HG03066 (cell line): ENCODE measurements around the gene SUGP2.
"Not testable (repeated sequence)": the region's sequence is repeated elsewhere in the genome, so short reads cannot be mapped to it uniquely, and the experiment has no call there.

Source experiments
- ATAC-seq: cut with Tn5 transposase; IDR thresholded peaks from one replicate; pipeline ENCODE4 v1.9.1; 2021; ENCODE audit warnings: low read depth; ENCODE audit not compliant: unreplicated experiment

The SUGP2 gene

DNA sequence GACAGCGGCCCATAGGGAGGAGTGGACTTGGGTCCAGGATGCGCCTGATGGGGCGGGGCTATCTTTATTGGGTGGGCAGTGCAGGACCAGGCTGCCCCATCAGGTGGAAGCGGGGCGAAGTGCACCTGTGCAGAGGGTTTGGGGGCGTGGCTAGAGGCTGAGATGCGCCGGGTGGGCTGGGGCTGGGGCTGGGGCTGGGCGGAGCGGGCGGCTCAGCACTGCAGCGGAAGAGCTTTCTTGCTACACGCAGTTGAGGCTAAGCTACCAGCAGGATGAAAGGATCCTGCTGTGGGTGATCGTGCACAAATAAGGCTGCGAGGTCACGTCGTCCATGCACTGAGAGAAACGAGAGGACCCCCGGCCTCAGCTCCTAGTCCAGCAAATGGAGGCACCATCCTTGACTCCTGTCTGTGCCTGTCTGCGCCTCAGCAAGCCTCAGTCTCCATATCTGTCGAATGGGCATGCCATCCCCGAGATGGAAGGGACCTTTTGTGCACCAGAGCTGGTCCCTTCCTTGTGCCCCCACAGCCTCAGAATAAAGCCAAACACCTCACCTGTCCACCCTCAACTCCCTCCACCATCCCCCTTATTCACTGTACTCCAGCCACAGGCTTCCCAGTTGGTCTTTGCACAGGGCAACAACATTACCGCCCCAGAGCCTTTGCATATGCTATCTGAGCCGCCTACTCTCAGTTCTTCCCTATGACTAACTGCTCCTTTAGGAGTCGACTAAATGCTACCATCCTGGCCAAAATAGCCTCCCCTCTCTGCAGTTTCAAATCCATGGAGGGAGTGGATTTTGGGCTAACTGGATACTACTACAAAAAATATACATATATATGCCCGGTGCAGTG, 71.3 kb downstream of the SUGP2 start:
- no peak for ATAC-seq

DNA sequence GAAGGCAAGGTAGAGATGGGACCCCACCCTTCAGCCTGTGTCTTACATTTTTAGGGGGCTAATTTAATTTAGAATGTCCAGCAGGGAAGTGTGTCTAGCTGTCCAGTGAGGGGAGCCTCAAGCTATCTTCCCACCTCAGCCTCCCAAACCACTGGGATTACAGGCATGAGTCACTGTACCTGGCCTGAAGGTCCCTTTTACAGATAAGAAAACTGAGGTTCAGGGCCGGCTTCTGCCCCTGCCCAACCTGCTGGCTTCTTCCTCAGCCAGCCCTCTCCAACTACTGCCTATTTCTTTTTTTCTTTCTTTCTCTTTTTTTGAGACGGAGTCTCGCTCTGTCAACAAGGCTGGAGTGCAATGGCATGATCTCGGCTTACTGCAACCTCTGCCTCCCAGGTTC, 72.9 kb downstream of the SUGP2 start:
- no peak for ATAC-seq

DNA sequence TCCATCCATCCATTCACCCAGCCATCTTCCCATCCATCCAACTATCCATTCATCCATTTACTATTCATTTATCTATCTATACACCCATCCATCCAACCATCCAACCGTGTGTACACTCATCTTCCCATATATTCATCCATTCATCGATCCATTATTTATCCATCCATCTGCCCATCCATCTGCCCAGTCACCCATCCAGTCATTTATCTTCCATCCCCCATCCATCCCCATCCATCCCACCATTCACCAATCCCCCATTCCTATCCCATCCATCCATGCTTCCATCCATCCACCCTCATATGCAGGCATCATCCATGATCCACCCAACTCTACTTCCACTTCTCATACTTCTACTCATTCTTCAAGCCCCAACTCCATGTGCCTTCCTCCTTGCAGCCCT, 78.3 kb downstream of the SUGP2 start:
- no peak for ATAC-seq

DNA sequence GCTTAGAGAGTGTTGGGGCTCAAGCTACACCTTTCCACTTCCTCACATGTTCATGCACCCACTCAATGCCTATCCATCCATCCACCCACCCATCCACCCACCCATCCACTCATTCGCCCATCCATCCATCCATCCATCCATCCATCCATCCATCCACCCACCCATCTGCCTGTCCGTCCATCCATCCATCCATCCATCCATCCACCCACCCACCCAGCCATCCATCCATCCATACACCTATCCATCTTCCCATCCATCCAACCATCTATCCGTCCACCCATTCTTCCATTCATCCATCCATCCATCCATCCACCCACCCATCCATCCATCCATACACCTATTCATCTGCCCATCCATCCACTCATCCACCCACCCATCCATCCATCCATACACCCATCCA, 79.2 kb downstream of the SUGP2 start:
- no peak for ATAC-seq

DNA sequence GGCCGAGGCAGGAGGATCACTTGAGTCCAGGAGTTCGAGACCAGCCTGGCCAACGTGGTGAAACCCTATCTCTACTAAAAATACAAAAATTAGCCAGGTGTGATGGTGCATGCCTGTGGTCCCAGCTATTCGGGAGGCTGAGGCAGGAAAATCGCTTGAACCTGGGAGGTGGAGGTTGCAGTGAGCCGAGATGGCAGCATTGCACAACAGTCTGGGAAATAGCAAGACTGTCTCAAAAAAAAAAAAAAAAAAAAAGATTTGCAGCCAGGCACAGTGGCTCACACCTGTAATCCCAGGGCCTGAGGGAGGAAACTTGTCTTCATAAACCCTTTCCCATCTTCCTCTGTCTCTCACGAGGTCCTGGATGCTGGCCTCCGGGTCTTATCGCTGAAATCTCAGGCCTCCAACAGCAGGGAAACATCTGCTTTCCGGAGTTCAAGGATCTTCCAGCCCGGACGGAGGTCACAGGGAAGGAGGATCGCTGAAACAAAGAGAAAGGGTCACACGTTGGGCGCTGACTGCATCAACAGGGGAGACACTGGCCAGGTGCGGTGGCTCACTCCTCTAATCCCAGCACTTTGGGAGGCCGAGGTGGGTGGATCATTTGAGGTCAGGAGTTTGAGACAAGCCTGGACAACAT, 80.8 kb downstream of the SUGP2 start:
- ATAC-seq: not testable (repeated sequence)

DNA sequence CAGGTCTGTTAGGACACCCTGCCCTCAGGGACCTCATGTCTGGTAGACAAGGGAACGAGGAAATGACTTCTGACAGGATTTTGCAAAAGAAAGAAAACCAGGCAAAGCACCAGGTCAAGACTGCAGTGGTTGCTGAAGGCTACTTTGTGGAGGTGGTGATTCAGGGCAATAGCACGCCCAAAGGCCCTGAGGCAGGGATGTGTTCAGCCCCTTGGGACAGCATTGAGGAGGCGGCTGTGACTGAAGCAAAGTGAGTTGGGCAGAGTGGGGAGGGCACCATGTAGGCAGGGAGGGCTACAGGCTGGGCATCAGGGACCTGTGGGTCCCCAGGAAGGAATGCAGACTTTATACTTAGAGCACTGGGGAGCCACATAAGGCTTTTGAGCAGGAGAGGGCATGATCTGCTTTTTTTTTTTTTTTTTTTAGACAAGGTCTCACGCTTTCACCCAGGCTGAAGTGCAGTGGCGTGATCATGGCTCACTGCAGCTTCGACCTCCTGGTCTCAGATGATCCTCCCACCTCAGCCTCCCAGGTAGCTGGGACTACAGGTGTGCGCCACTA, 81.5 kb downstream of the SUGP2 start:
- ATAC-seq: no peak

DNA sequence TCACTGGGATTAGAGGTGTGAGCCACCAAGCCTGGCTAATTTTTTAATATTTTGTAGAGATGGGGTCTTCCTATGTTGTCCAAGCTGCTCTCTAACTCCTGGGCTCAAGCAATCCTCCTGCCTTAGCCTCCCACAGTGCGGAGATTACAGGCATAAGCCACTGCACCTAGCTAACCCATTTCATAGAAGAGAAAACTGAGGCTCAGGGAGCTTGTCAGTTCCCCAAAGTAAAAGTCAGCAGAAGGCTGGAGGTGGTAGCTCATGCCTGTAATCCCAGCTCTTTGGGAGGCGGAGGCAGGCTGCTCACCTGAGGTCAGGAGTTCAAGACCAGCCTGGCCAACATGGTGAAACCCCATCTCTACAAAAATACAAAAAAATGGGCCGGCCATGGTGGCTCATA, 83.5 kb downstream of the SUGP2 start:
- no peak for ATAC-seq

DNA sequence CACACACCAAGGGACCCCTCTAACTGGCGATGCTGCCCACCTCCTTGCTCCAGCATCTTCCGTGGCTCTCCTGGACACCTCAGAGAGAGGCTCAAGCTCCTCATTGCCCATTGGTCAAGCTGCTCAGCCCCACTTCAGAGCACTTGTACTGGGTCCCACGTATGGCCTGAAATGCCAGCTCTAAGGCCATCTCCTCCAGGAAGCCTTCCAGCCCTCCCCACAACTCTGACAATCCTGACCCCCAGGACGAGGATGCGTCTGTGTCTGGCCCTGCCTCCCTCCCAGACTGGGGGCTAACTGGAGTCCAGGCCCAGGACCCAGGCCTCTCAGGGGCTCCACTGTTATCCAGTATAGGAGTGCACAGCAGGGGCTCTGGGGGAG, 84.4 kb downstream of the SUGP2 start:
- ATAC-seq: no peak

DNA sequence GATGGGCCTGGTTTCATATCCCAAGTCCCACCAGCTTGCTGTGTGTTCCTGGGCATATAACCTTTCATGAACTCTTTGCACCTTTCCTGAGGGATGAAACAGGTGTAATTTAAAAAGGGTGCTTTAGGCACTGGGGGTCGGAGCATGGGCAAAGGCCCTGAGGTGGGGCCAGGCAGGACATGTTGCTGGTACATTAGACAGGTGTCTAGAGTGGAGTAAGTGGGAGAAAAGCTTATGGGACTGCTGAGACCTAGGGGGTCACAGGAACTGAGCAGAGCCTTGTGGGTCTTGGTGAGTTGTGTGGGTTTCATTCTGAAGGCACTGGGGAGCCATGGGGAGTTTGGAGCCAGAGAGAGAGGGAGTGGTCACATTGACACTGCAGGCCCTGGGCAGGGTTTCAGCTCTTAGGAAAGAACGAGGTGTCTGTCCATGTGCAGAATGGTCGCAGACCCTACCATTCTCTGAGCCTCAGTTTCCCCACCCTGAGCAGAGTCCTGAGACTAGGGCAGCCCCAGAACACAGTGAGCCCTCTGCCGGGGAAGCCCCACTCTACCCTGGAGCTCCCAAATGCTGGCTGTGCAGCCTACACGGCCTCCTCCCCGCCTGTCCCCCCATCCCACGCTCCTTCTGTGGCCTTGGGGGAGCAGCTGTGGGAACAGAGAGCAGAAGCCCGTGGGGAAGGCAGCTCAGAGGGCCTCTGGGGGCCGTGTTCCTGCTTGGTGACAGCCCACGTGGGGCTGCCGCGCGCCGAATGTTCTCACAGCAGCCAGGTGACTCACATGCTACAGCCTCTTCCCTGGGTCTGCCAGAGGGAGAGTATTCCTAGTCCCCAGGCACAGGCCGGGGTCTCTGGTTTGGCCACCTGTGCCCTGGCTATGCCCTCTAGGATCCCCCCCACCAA, 85.0 kb downstream of the SUGP2 start:
- no peak for ATAC-seq

DNA sequence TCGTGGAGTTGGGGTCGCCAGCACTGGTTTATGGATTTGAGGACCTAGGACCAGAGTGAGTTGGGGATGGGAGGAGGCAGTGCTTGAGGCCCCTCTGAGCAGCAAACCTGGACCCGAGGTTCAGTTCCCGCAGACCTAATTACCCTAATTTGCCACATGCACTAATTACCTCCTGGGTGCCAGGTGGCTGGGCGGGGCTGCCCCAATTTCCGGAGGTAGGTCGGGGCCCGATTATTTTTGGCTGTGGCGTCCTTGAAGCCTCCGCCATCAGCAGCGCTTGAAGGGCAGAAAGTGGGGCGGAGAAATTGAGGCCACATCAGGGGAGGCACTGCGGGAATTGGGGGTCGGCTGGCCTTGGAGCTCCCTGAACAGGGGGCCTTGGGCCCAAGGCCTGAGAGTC, 86.4 kb downstream of the SUGP2 start:
- no peak for ATAC-seq

DNA sequence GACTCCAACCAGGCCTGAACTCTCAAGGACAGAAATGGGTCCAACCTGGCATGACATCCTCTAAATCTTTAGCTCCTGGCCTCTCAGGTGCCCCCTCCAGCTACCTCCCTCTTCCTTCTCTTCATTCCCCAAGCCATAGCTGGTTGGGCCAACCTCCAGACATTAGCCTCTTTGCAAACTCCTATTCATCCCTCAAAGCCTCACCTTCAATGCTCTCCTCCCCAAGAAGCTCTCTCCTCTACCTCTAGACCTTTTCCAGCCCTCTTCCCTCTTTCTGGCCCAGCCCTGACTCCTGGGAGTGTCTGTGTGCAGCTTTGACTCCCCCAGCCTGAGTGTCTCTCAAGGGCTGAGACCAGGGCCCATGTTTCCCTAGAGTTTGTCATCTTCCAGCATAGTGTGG, 87.0 kb downstream of the SUGP2 start:
- ATAC-seq: no peak

DNA sequence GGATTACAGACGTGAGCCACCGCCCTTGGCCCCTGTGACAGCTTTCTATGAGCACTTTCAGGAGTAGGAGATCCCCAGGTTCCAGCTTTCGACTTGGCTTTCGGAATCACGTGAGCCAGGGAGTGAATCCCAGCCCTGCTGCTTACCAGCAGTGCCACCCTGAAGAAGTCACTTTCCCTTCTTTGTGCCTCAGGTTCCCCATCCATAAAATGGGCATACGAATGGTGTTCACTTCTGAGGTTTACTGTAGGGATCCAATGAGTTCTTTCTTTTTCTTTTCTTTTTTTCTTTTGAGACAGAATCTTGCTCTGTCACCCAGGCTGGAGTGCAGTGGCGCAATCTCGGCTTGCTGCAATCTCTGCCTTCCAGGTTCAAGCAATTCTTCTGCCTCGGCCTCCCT, 88.0 kb downstream of the SUGP2 start:
- ATAC-seq: no peak

DNA sequence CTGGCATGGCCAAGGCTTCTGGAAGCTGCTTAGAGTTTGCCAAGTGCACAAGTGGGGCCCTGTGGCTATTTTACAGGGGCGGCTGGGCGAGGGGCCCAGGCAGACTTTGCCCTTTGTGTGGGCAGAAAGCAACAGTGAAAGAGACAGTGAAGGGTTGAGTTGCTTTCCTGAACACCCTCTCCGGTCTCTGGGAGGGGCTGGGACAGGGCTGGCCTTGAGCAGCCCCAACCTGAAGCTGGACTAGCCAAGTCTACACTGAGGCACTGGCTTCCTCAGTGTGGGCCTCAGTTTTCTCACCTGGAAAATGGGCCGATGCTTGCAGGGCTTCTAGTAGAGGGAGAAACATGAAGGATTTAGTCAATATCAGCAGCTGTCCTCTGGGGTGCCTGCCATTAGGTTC, 89.9 kb downstream of the SUGP2 start:
- no peak for ATAC-seq

DNA sequence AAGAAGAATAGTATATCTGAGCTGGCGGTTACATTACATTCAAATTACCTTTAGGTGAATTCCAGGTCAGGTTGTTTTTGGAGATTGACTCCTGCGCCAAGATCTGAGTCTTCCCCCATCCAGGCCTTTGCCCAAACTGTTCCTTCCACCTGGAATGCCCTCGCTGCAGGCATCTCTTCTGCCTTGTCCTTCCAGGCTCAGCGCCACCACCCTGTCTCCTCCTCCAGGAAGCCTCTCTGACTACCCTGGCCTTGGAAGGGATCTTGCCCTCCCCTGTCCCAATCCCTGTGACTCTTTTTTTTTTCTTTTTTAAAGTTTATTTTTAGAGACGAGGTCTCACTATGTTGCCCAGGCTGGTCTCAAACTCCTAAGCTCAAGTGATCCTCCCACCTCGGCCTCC, 90.6 kb downstream of the SUGP2 start:
- ATAC-seq: no peak

DNA sequence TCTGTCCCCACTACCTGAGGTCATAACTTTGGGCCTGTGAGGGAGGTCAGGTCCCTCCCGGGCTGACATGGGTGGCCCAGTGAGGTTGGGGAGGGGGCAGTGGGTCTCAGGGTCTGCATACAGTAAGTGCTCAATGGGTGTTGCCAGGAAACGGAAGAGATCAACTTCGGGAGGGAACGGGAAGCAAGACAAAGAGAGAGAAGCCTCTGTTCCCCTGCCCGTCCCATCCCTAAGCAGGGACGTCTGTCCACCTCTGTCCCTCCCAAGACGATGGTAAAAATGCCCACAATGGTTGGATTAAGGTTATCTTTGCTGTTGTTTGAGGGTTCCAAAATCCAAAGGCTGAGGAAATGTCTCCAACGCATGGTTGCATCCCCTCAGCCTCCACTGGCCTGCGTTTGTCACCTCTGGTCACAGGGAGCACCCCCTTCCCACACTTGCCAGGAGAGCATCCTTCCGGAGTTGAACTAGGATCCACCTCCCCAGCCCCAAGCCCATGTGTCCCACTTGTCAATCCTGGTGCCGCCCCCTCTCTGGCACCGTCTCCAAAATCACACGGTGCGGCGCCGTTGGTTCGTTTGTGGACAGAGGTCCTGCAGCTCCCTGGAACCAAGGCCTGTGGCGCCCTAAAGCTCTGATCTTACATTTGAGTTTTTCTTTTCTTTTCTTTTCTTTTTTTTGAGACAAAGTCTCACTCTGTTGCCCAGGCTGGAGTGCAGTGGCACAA, 91.5 kb downstream of the SUGP2 start:
- ATAC-seq: no peak
